Stimulated activated CD8-positive, alpha-beta memory T cell treated with anti-CD3 and anti-CD28 coated beads, Interleukin-7, amount 100 ng/mL, for 1 hour (primary cell): ENCODE data around the gene PITPNC1.
A peak's percentile ranks its signal among the peaks of the same experiment; 100 is the strongest.
"Not testable (repeated sequence)": the region's sequence is repeated elsewhere in the genome, so short reads cannot be mapped to it uniquely, and the experiment has no call there.

ENCODE experiments used
- DNase-seq, 2 donors: peaks; one replicate each; pipeline ENCODE4 v3.0.0-alpha.2; 2020; ENCODE audit warnings: low read depth in 2 of 2

Gene PITPNC1

GRCh38 chr17:67376737-67377487 is at the start of gene PITPNC1:
Gene PITPNC1 (plus strand): TSS chr17:67377281.
- DNase-seq, result peak; percentile 68 to 73

DNA sequence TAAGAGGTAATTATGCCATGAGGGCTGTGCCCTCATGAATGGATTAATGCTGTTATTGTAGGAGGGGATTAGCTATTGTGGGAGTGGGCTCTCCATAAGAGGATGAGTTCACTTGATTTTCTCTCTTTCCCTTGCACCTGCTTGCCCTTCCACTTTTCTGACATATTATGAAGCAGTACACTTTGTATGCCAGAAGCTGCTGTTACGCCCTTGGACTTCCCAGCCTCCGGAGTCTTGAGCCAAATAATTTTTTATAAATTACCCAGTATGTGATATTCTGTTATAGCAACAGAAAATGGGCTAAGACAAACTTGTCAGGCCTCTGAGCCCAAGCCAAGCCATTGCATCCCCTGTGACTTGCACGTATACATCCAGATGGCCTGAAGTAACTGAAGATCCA is 49.1 kb upstream of the PITPNC1 start:
- no peak for DNase-seq

DNA sequence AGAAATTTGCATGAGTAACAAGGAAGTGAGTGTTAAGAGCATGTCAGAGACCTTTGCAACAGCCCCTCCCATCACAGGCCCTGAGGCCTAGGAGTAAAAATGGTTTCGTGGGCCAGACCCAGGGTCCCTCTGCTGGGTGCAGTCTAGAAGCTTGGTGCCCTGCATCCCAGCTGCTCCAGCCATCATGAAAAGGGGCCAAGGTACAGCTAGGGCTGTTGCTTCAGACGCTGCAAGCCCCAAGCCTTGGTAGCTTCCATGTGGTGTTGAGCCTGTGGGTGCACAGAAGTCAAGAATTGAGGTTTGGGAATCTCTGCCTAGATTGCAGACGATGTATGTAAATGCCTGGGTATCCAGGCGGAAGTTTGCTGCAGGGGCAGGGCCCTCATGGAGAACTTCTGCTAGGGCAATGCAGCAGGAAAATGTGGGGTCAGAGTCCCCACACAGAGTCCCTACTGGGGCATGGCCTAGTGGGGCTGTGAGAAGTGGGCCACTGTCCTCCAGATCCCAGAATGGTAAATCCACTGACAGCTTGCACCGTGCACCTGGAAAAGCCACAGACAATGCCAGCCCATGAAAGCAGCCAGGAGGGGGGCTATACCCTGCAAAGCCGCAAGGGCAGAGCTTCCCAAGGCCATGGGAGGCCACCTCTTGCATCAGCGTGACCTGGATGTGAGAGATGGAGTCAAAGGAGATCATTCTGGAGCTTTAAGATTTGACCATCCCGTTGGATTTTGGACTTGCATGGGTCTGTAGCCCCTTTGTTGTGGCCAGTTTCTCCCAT is 45.5 kb upstream of the PITPNC1 start:
- DNase-seq, result not testable (repeated sequence)

DNA sequence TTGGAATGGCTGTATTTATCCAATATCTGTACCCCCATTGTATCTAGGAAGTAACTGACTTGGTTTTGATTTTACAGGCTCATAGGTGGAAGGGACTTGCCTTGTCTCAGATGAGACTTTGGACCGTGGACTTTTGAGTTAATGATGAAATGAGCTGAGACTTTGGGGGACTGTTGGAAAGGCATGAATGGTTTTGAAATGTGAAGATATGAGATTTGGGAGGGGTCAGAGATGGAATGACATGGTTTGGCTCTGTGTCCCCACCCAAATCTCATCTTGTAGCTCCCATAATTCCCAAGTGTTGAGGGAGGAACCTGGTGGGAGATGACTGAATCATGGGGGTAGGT is 44.9 kb upstream of the PITPNC1 start:
- DNase-seq, result not testable (repeated sequence)

DNA sequence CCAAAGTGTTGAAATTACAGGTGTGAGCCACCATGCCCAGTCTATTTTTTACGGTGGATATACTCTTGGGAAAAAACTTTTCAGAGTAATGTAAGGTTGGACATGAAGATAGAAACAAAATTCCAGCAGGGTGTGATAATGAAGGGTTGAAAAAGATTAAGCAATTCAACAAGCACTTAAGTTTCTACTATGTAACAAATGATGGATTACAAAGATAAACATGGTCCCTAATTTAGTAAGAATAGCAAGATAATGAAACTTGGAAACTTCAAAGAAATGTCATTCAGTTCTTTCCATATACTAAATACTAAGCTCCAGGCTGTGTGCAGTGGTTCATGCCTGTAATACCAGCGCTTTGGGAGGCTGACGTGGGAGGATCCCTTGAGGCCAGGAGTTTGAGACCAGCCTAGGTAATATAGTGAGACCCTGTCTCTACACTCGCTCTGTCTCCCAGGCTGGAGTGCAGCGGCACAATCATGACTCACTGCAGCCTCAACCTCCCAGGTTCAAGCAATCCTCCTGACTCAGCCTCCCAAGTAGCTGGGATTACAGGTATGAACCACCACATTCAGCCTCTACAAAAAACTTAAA is 41.7 kb upstream of the PITPNC1 start:
- DNase-seq, result no peak

GRCh38 chr17:67336859-67337258 is 40.2 kb upstream of the PITPNC1 start:
- no peak for DNase-seq

- DNase-seq, result not testable (repeated sequence)
Measured at GRCh38 chr17:67338353-67338752, 38.7 kb upstream of the PITPNC1 start.

- DNase-seq, result no peak
Measured at GRCh38 chr17:67343237-67343636, 33.8 kb upstream of the PITPNC1 start.

GRCh38 chr17:67347826-67348225 is 29.3 kb upstream of the PITPNC1 start:
- no peak for DNase-seq

DNA sequence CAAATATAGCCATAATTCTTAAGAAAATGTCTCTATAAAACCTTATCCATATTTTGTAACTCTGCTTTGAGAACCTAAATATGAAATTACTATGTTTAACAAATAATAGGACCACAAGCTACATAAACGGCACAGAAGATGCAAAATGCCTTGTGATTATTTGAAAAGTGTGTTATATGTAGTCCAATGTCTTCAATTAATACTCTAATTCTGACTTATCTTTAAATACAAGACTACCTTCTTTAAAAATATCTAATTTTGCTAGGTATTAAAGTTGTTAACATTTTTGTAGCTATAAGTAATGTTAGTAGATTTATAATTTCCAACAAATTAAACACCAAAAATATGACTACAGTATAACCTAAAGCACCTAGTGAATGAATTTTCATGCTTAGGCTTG is 27.7 kb upstream of the PITPNC1 start:
- no peak for DNase-seq

DNA sequence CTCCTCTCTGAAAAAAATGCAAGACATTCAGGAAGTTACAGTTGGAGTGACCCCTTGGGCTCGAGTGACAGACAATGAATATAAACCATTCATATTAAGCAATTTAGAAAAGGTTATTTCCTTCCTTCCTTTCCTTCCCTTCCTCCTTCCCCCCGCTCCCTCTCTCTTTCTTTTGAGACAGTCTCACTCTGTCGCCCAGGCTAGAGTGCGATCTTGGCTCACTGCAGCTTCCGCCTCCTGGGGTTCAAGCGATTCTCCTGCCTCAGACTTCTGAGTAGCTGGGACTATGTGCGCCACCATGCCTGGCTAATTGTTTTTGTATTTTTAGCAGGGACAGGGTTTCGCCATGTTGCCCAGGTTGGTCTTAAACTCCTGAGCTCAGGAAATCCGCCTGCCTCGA is 23.9 kb upstream of the PITPNC1 start:
- no peak for DNase-seq

- no peak for DNase-seq
Measured at GRCh38 chr17:67353929-67354574, 23.0 kb upstream of the PITPNC1 start.

DNA sequence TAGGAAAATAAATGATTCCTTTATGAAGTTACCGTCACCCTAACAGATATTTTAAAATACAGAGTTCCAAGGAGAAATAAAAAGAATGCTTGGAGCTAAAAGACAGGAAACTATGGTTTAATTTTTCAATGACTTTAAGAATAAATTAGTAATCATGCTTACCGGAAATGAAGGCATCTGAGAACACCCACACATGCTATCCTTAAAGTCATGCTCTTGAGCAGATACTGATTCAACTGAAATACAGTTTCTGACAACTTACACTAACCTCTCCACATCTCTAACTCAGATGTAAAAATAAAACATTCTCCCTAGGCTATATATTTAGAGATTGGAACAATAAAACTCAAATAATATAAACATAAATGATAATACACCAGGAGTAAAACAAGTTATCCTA is 18.5 kb upstream of the PITPNC1 start:
- no peak for DNase-seq

GRCh38 chr17:67359960-67360791 is 16.9 kb upstream of the PITPNC1 start:
- DNase-seq, result no peak

GRCh38 chr17:67360880-67361279 is 16.2 kb upstream of the PITPNC1 start:
- no peak for DNase-seq

DNA sequence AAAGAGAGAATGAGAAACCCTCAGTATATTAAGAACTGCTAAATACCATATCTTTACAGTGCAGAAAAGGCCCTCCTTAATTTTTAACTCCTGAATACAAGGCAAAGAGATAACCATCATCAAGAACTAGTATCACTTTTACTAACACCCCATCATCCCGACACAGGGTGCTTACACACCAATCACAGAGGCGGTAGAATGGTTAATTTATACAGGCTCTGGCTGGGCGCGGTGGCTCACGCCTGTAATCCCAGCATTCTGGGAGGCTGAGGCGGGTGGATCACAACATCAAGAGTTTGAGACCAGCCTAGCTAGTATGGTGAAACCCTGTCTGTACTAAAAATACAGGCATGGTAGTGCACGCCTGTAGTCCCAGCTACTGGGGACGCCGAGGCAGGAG is 14.9 kb upstream of the PITPNC1 start:
- no peak for DNase-seq

DNA sequence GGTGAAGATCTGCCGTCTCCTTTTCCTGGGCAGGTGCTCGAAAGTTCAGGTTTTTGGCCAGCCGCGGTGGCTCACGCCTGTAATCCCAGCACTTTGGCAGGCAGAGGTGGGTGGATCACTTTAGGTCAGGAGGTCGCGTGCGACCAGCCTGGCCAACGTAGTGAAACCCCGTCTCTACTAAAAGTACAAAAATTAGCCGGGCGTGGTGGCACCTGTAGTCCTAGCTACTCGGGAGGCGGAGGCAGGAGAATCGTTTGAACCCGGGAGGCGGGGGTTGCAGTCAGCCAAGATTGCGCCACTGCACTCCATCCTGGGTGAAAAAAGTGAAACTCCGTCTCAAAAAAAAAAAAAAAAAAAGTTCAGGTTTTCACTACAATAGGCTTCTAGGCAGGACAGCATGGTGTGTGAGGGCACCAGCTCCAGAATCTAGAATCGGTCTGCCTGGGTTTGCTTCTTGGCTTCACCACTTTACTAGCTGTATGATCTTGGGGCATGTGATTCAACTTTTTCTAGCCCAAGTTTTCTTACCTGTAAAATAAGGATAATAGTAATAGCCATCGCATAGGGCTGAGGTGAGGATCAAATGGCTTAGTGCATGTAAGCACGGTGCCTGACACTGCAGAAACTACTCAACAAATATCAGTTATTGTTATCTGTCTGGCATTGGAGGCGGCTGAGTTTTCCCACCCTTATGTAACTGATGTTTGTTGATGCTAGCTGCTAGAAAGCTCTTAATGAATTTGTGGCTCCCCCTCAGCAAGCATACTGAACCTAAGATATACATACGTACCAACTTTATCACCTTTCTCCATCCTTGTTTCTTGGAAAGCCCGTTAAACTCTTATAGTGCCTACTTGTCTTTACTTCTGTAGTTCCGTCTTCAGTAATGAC is 12.0 kb upstream of the PITPNC1 start:
- DNase-seq, result no peak

- no peak for DNase-seq
Measured at GRCh38 chr17:67365738-67366192, 11.3 kb upstream of the PITPNC1 start.

GRCh38 chr17:67366193-67367157 is 10.6 kb upstream of the PITPNC1 start, which contains the start of gene PSMD12:
Gene PSMD12 (minus strand): TSS chr17:67366577. CDS start chr17:67366519, 58 bp downstream.
- DNase-seq, result peak; percentile 88 to 94
